GM10266 (cell line): ENCODE data around the gene IRF9.

Experiments used
- DNase-seq: peaks from one replicate; pipeline ENCODE4 v3.0.0; 2012; ENCODE audit errors: extremely low spot score
- TF ChIP-seq, protein P1 (sequence below): IDR thresholded peaks from 2 replicates; pipeline ENCODE4 v1.5.1; 2012; ENCODE audit warnings: mild to moderate bottlenecking, low read depth; ENCODE audit not compliant: control insufficient read depth, insufficient read depth; ENCODE audit errors: missing control alignments

Gene IRF9

GRCh38 chr14:24132061-24132685 lies 28.9 kb upstream of the IRF9 start:
- DNase-seq = no peak
- TF ChIP-seq, protein P1, sequence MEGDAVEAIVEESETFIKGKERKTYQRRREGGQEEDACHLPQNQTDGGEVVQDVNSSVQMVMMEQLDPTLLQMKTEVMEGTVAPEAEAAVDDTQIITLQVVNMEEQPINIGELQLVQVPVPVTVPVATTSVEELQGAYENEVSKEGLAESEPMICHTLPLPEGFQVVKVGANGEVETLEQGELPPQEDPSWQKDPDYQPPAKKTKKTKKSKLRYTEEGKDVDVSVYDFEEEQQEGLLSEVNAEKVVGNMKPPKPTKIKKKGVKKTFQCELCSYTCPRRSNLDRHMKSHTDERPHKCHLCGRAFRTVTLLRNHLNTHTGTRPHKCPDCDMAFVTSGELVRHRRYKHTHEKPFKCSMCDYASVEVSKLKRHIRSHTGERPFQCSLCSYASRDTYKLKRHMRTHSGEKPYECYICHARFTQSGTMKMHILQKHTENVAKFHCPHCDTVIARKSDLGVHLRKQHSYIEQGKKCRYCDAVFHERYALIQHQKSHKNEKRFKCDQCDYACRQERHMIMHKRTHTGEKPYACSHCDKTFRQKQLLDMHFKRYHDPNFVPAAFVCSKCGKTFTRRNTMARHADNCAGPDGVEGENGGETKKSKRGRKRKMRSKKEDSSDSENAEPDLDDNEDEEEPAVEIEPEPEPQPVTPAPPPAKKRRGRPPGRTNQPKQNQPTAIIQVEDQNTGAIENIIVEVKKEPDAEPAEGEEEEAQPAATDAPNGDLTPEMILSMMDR = no peak

- TF ChIP-seq, protein P1 = no peak
- no peak for DNase-seq
These were observed 28.1 kb upstream of the IRF9 start for GRCh38 chr14:24132976-24133375.

GRCh38 chr14:24133735-24134134 lies 27.3 kb upstream of the IRF9 start:
- DNase-seq = no peak
- TF ChIP-seq, protein P1 = no peak

DNA sequence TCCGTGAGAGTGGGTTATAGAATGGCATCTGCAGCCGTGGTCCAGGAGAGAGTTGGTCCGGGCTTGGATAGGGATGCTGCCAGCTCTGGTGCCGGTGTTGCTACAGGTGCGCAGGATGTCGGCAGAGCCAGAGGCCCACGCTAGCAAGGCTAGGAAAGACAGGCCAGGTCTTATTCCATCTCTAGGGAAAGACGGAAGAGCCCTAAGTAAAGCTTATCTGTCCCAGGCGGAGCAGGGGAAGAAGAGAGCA lies 25.6 kb upstream of the IRF9 start:
- no peak for DNase-seq
- TF ChIP-seq, protein P1 = no peak

GRCh38 chr14:24135834-24136683 lies 25.0 kb upstream of the IRF9 start, which contains the start of gene PSME1:
PSME1 (plus strand) TSS chr14:24136194; CDS start chr14:24136263, 69 bp downstream.
- DNase-seq = peak; percentile 98
- TF ChIP-seq, protein P1 = peak; percentile 2

- DNase-seq = no peak
- TF ChIP-seq, protein P1 = no peak
These were observed 24.2 kb upstream of the IRF9 start for GRCh38 chr14:24136684-24137528.
